Peyer's patch (tissue), 4 donors: Measurements from ENCODE around the gene UBE2H.

Experiments used
- POLR2A ChIP-seq, 2 donors: fragments of 450-650 bp; IDR thresholded peaks; one replicate each; pipeline ENCODE4 v1.5.1; 2017; ENCODE audit warnings: antibody characterized with exemption in 2 of 2, mild to moderate bottlenecking in 2 of 2, moderate library complexity in 2 of 2
- TF ChIP-seq, protein P1 (sequence below), 6 experiments: fragments of 450-650 bp in 4 of 6; fragments of 200-600 bp in 2 of 6; sonication (generic) in 1 of 6; IDR thresholded peaks; one replicate each; pipeline ENCODE4 v1.5.1; 2017 to 2019; ENCODE audit warnings: antibody characterized with exemption in 6 of 6, mild to moderate bottlenecking in 3 of 6, moderate library complexity in 1 of 6

DNA sequence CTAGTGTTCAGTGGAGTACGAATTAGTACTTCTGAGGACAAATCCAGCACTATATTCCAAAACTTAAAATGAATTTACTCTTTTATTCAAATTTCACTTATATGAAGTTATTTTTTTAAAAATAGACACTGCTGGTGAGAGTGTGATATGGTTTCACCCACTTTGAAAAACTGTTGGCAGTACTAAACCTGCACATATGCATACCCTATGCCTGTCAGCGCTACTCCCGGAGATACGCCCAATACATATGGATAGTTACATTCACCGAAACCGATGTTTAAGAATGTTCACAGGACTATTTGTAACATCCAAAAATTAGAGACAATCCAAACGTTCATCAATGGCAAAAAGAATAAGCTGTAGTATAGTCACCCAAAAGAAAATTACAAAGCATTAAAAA, 69.6 kb downstream of the UBE2H start:
- no peak for TF ChIP-seq POLR2A (IDR thresholded peaks at IDR 0.05)
- TF ChIP-seq, protein P1, sequence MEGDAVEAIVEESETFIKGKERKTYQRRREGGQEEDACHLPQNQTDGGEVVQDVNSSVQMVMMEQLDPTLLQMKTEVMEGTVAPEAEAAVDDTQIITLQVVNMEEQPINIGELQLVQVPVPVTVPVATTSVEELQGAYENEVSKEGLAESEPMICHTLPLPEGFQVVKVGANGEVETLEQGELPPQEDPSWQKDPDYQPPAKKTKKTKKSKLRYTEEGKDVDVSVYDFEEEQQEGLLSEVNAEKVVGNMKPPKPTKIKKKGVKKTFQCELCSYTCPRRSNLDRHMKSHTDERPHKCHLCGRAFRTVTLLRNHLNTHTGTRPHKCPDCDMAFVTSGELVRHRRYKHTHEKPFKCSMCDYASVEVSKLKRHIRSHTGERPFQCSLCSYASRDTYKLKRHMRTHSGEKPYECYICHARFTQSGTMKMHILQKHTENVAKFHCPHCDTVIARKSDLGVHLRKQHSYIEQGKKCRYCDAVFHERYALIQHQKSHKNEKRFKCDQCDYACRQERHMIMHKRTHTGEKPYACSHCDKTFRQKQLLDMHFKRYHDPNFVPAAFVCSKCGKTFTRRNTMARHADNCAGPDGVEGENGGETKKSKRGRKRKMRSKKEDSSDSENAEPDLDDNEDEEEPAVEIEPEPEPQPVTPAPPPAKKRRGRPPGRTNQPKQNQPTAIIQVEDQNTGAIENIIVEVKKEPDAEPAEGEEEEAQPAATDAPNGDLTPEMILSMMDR (IDR thresholded peaks at IDR 0.05), result no peak
